ENCODE data around the gene KLF14. TPM values are rescaled to one million over a fixed set of nuclear protein-coding genes. Genes with fewer than 3 reads are reported as not detected.
"Not testable (repeated sequence)": the region's sequence is repeated elsewhere in the genome, so short reads cannot be mapped to it uniquely, and the experiment has no call there.

Gene KLF14
- not detected for total RNA-seq

DNA sequence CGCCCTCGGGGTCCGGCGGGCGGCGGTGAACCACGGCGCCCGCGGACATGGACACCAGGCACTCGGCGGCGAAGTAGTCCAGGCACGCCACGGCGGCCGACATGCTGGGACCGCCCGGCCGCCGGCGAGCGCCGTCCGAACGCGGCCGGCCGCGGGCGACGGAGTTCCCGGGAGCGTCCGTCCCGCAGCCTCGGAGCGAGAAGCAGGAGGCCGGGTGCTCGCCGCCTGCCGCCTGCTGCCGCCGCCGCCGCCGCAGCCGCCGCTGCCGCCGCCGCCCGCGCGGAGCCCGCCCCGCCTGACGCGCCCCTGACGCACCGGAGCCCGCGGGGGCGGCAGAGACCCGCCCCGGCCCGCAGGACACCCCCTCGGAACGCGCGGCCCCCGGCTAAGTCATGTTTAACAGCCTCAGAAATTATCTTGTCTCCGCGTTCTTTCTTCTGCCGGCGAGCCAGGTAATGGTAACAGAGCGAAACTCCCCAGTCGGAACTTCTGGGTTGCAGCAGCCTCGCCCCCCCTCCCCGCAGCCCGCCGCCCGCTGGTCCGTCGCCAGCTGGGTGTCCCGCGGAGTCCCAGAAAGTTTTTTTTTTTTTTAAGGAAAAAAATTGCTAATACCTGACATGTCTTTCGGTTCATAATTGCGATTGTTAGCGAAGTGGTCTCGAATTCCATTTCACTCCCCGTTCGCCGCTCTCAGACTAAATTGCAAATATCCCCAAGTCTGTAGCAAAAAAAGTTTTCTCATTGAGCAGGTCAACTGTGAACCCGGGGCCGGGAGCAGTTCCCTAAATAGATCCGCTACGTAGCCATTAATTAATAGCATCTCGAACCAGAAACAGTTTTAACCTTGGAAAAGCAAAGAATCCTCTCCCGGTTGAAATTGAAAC lies at the start of gene KLF14:
Gene KLF14, minus strand, starts transcription at position 277 of the 884 bp plus-strand sequence. Its CDS starts 174 bp downstream, at position 103.
- Mint-ChIP-seq H3K27ac (peak within 1 kb of the TSS; percentile 40), H3K9me3 (ENCODE audit: insufficient read depth) (peaks cover 12% of the 10 kb centered on the region), H3K4me1 (ENCODE audit: low read depth) (peaks cover 11% of the 10 kb centered on the region), H3K36me3 (ENCODE audit: low read depth) (peaks cover 8% of the 10 kb centered on the region), H3K4me3 (peak within 1 kb of the TSS; percentile 83), H3K27me3 (ENCODE audit: low read depth) (peaks cover 66% of the 10 kb centered on the region)
- POLR2A ChIA-PET: no interaction called here
- CTCF ChIA-PET: no interaction called here
- ATAC-seq (peak; percentile 74), DNase-seq (peak; percentile 36)

DNA sequence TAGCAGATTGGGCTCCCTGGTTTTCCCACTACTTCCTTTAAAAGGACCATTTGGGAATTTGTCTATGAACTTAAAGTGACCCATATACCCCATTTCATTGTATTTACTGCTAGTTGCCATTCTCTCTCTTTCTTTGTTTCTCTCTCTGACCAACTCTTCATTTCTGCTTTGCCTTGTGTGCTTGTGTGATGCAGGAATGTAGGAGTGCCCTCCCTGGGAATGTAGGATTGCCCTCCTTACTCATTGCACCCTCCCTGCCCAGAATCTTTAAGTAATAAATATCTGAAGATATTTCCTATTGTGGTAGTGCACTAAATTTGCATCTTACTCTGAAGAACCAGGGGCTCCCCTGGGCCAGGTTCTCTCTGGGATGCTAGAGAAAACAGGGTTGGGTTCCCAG lies 47.3 kb upstream of the KLF14 start:
- Mint-ChIP-seq H3K9me3 (ENCODE audit: insufficient read depth) (no peaks in the 10 kb centered on the region), H3K4me1 (ENCODE audit: low read depth) (no peaks in the 10 kb centered on the region), H3K27me3 (ENCODE audit: low read depth) (peaks cover 37% of the 10 kb centered on the region), H3K36me3 (ENCODE audit: low read depth) (no peaks in the 10 kb centered on the region), H3K4me3 (no peak overlapping the region), H3K27ac (no peak overlapping the region)
- ChIA-PET CTCF (no interaction called here), POLR2A (no interaction called here)
- ATAC-seq (no peak), DNase-seq (no peak)

DNA sequence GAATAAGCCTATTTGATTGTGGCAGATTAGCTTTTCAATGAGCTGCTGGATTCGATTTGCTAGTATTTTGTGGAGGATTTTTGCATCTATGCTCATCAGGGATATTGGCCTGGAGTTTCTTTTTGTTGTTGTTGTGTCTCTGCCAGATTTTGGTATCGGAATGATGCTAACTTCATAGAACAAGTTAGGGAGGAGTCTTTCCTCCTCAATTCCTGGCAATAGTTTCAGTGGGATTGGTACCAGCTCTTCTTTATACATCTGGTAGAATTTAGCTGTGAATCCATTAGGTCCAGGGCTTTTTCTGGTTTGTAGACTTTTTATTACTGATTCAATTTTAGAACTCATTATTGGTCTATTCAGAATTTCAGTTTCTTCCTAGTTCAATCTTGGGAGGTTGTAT lies 43.4 kb upstream of the KLF14 start:
- no peak for DNase-seq
- Mint-ChIP-seq H3K27me3 (ENCODE audit: low read depth) (peaks cover 25% of the 10 kb centered on the region), H3K9me3 (ENCODE audit: insufficient read depth) (peaks cover 2% of the 10 kb centered on the region), H3K4me3 (no peak overlapping the region), H3K4me1 (ENCODE audit: low read depth) (no peaks in the 10 kb centered on the region), H3K27ac (no peak overlapping the region), H3K36me3 (ENCODE audit: low read depth) (no peaks in the 10 kb centered on the region)
- no peak for ATAC-seq
- CTCF ChIA-PET: no interaction called here
- POLR2A ChIA-PET: no interaction called here

DNA sequence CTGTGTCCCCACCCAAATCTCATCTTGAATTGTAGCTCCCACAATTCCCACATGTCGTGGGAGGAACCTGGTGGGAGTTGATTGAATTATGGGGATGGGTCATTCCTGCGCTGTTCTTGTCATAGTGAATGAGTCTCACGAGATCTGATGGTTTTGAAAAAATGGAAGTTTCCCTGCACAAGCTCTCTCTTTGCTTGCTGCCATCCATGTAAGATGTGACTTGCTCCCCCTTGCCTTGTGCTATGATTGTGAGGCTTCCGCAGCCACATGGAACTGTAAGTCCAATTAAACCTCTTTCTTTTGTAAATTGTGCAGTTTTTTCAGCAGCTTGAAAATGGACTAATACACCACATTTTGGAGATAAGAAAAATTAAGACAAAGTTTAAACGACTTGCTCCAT lies 38.4 kb upstream of the KLF14 start:
- DNase-seq; H3K27me3 Mint-ChIP-seq (ENCODE audit: low read depth); ATAC-seq; H3K4me1 Mint-ChIP-seq (ENCODE audit: low read depth); H3K4me3 Mint-ChIP-seq; H3K27ac Mint-ChIP-seq; CTCF ChIA-PET; H3K36me3 Mint-ChIP-seq (ENCODE audit: low read depth); POLR2A ChIA-PET: not testable (repeated sequence)
- peaks cover 25% of the 10 kb centered on the region for H3K9me3 Mint-ChIP-seq (ENCODE audit: insufficient read depth)

DNA sequence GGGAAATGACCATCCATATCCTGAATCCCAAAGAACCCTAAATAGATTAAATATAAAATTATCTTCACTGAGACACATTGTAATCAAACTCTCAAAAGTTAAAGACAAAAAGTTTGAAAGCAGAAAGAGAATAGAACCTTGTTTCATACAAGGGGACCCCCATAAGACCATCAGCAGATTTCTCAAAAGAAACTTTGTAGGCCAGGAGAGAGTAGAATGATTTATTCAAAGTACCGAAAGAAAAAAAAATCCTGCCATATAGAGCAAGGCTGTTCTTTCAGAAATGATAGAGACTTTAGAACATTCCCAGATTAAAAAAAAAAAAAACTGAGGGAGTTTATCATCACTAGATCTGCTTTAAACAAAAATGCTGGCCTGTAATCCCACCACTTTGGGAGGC lies 34.8 kb upstream of the KLF14 start:
- ATAC-seq (no peak), DNase-seq (no peak)
- no peak overlapping the region for H3K4me3 Mint-ChIP-seq
- H3K9me3 Mint-ChIP-seq (ENCODE audit: insufficient read depth): peaks cover 25% of the 10 kb centered on the region
- H3K36me3 Mint-ChIP-seq (ENCODE audit: low read depth): no peaks in the 10 kb centered on the region
- no peaks in the 10 kb centered on the region for H3K4me1 Mint-ChIP-seq (ENCODE audit: low read depth)
- ChIA-PET POLR2A (no interaction called here), CTCF (no interaction called here)
- peaks cover 26% of the 10 kb centered on the region for H3K27me3 Mint-ChIP-seq (ENCODE audit: low read depth)
- H3K27ac Mint-ChIP-seq: no peak overlapping the region

DNA sequence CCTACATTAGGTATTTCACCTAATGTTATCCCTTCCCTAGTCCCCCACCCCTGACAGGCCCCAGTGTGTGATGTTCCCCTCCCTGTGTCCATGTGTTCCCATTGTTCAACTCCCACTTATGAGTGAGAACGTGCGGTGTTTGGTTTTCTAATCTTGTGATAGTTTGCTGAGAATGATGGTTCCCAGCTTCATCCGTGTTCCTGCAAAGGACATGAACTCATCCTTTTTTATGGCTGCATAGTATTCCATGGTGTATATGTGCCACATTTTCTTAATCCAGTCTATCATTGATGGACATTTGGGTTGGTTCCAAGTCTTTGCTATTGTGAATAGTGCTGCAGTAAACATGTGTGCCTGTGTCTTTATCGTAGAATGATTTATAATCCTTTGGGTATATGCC lies 30.6 kb upstream of the KLF14 start:
- peaks cover 33% of the 10 kb centered on the region for H3K27me3 Mint-ChIP-seq (ENCODE audit: low read depth)
- CTCF ChIA-PET; H3K27ac Mint-ChIP-seq; POLR2A ChIA-PET; H3K4me3 Mint-ChIP-seq; DNase-seq; H3K4me1 Mint-ChIP-seq (ENCODE audit: low read depth); ATAC-seq; H3K36me3 Mint-ChIP-seq (ENCODE audit: low read depth); H3K9me3 Mint-ChIP-seq (ENCODE audit: insufficient read depth): not testable (repeated sequence)

DNA sequence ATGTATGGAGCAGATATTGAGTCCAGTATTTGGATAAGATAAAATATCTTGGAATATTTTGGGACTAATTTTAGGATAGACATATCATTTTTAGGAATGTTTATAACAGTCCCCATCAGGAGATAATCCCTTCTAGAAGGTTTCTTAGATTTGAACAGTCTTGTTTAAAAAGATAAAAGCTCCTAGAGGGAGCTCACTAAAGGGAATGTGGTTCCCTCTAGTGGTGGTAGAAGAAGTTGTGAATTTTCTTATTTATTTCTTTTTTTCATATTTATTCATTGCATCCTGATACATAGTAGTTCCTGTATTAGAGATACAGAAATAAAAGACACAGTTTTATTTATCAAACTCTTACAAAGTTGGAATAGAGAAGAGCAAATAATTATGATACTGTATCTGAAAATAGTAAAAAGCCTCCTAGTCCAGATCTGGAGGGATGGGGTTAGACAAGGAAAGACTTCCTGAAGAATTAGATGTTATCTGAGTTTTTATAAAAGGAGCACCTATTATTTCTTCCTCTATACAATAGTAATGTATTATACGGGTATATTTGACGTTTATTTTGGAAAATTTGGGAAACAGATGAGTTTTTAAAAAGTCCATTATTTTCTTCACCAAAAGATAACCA lies 24.5 kb upstream of the KLF14 start:
- no peaks in the 10 kb centered on the region for H3K36me3 Mint-ChIP-seq (ENCODE audit: low read depth)
- H3K27ac Mint-ChIP-seq: no peak overlapping the region
- POLR2A ChIA-PET: no interaction called here

DNA sequence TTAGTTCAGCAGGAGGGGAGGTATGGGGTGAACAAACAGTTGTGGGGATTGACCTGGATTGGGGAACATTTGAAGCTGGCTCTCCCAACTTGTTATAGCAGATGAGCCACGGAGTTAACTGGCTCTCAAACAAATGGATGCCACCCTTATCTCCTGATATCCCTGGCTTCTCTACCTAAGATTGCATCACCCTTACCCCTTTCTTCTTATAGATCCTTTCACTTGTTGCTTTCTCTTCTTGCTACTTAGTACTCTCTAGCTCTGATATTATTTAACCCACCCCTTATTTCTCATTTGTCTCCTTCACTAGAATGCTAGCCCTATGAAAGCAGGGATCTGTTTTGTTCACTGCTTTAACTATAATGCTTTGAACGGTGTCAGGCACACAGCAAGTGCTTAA lies 22.3 kb upstream of the KLF14 start:
- ChIA-PET CTCF (interaction anchor here (1.5 to 2.6 kb wide), 2 partner anchors 513 to 685 kb away, joined by 5 to 27 read pairs; partner anchors contain the start of gene KLHDC10), POLR2A (no interaction called here)
- Mint-ChIP-seq H3K4me3 (no peak overlapping the region), H3K36me3 (ENCODE audit: low read depth) (no peaks in the 10 kb centered on the region), H3K4me1 (ENCODE audit: low read depth) (no peaks in the 10 kb centered on the region), H3K9me3 (ENCODE audit: insufficient read depth) (no peaks in the 10 kb centered on the region), H3K27me3 (ENCODE audit: low read depth) (peaks cover 20% of the 10 kb centered on the region), H3K27ac (no peak overlapping the region)
- DNase-seq: no peak
- no peak for ATAC-seq

More for the DNA sequence above, 24.5 kb upstream of the KLF14 start:
- Mint-ChIP-seq H3K4me1 (ENCODE audit: low read depth) (no peaks in the 10 kb centered on the region), H3K9me3 (ENCODE audit: insufficient read depth) (no peaks in the 10 kb centered on the region), H3K27me3 (ENCODE audit: low read depth) (peaks cover 15% of the 10 kb centered on the region), H3K4me3 (no peak overlapping the region)
- DNase-seq (no peak), ATAC-seq (peak; percentile 33)
- CTCF ChIA-PET: interaction anchor here (0.6 to 2.6 kb wide), 26 partner anchors 10 to 1540 kb away, joined by 3 to 27 read pairs (median 3); partner anchors contain the start of genes COPG2, KLHDC10 and TMEM209

DNA sequence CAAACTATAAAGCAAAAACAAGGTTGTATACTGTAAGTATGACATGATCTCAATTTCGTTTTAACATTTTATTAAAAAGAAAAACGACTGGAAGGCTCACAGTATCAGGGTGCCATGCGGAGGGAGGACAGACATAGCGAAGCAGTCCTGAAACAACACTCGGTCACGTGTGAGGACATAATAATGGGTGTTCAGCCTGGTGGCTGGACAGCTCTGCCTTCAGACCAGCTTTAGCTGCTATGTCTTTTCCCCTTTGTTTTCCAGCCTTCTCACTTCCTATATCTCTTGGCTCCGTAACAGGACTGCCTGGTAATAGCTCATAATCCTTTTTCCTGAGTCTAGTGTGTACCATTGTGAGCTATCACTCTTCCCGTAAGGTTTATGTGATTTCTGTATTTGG lies 18.4 kb upstream of the KLF14 start:
- H3K27ac Mint-ChIP-seq: no peak overlapping the region
- DNase-seq (no peak), ATAC-seq (no peak)
- no peak overlapping the region for H3K4me3 Mint-ChIP-seq
- no peaks in the 10 kb centered on the region for H3K4me1 Mint-ChIP-seq (ENCODE audit: low read depth)
- H3K36me3 Mint-ChIP-seq (ENCODE audit: low read depth): no peaks in the 10 kb centered on the region
- POLR2A ChIA-PET: interaction anchor here (0.6 kb wide), 1 partner anchor 673 kb away, joined by 3 read pairs; no protein-coding TSS in a partner anchor
- H3K9me3 Mint-ChIP-seq (ENCODE audit: insufficient read depth): no peaks in the 10 kb centered on the region
- H3K27me3 Mint-ChIP-seq (ENCODE audit: low read depth): peaks cover 30% of the 10 kb centered on the region
- CTCF ChIA-PET: interaction anchor here (1.4 kb wide), 1 partner anchor 10 kb away, joined by 3 read pairs; no protein-coding TSS in a partner anchor

DNA sequence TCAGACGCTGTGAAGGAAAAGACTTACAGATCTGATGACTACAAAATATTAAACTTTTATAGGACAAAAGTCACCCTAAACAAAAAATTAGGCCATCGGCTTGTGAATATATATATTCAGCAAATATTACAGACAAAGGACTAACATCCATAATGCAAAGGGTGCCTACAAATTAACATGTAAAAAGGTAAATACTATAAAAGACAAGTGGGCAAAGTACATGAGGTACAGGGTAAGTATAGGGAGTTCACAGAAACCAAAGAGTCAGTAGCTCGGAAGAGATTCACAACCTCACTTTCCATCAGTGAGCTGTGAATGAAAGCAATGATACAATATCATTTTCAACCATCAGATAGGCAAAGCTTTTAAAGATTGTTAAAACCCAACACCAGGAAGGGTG lies 16.7 kb upstream of the KLF14 start:
- H3K9me3 Mint-ChIP-seq (ENCODE audit: insufficient read depth): no peaks in the 10 kb centered on the region

DNA sequence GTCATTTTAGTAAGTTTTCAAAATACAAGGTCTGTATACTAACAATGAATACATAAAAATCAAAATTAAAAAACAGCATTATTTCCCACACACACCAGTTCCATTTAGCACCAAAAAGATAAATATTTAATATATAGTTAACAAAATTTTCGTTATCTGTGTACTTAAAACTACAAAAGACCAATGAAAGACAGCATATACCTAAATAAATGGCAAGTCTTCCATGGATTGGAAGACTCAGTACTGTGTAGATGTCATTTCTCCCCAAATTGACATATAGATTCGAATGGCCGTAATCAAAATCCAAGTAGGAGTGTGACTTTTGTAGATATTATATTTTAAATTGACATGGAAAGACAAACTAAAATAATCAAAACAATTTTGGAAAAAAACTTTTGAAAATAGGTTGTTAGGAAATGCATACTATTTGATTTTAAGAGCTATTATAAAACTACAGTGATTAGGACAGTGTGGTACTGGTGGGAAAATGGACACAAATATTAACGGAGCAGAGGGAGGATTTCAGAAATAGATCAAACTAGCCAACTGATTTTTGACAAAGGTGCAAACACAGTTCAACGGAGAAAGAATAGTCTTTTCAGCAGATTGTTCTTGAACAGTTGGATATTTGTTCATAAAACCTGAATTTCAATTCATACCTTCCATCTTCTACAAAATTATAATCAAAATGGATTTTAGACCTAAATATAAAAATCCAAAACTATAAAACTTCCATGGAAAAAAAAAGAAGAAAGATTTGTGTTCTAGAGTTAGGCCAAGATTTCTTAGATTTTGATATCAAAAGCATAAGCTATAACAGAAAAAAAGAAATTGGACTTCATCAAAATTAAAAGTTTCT lies 14.8 kb upstream of the KLF14 start:
- CTCF ChIA-PET: interaction anchor here (1.3 kb wide), 1 partner anchor 9 kb away, joined by 4 read pairs; no protein-coding TSS in a partner anchor

More for the DNA sequence above, 16.7 kb upstream of the KLF14 start:
- Mint-ChIP-seq H3K4me3 (no peak overlapping the region), H3K4me1 (ENCODE audit: low read depth) (no peaks in the 10 kb centered on the region), H3K36me3 (ENCODE audit: low read depth) (no peaks in the 10 kb centered on the region), H3K27ac (no peak overlapping the region), H3K27me3 (ENCODE audit: low read depth) (peaks cover 36% of the 10 kb centered on the region)
- DNase-seq (no peak), ATAC-seq (no peak)
- ChIA-PET POLR2A (no interaction called here), CTCF (interaction anchor here (1.1 kb wide), 1 partner anchor 278 kb away, joined by 3 read pairs; no protein-coding TSS in a partner anchor)

More for the DNA sequence above, 14.8 kb upstream of the KLF14 start:
- Mint-ChIP-seq H3K4me3 (no peak overlapping the region), H3K27me3 (ENCODE audit: low read depth) (peaks cover 38% of the 10 kb centered on the region), H3K36me3 (ENCODE audit: low read depth) (no peaks in the 10 kb centered on the region), H3K4me1 (ENCODE audit: low read depth) (no peaks in the 10 kb centered on the region), H3K27ac (no peak overlapping the region), H3K9me3 (ENCODE audit: insufficient read depth) (no peaks in the 10 kb centered on the region)
- POLR2A ChIA-PET: no interaction called here
- no peak for ATAC-seq
- no peak for DNase-seq

All from activated CD8-positive, alpha-beta T cell treated with anti-CD3 and anti-CD28 coated beads, Interleukin-2, amount 10 ng/mL, durations not matched to agents 7 days and 5 days (primary cell).